Vagina (tissue), 2 donors: ENCODE measurements around the gene TRABD2B. TPM values are rescaled to one million over a fixed set of nuclear protein-coding genes. Genes with fewer than 3 reads are reported as not detected.

Experiments used
- DNase-seq, 2 donors: peaks; one replicate each; pipeline ENCODE4 v3.0.0-alpha.2; 2017; ENCODE audit errors: extremely low spot score in 2 of 2
- H3K27ac ChIP-seq: fragments of 200-600 bp; sonication (generic); one replicate; pipeline ENCODE4 v1.5.1; 2019
- H3K27me3 ChIP-seq: fragments of 200-600 bp; sonication (generic); one replicate; pipeline ENCODE4 v1.5.1; 2019
- H3K36me3 ChIP-seq, 2 donors: fragments of 200-600 bp; sonication (generic); one replicate each; pipeline ENCODE4 v1.5.1; 2017 to 2019
- H3K4me1 ChIP-seq: fragments of 200-600 bp; sonication (generic); one replicate; pipeline ENCODE4 v1.5.1; 2019
- H3K4me3 ChIP-seq, 2 donors: fragments of 200-600 bp; sonication (generic); 1 replicate in 1 of 2; 2 replicates in 1 of 2; pipeline ENCODE4 v1.5.1; 2016 to 2019
- H3K9me3 ChIP-seq: fragments of 200-600 bp; sonication (generic); one replicate; pipeline ENCODE4 v1.5.1; 2019
- POLR2A ChIP-seq, 2 donors: fragments of 450-650 bp; IDR thresholded peaks; one replicate each; pipeline ENCODE4 v1.6.1; 2017; ENCODE audit warnings: antibody characterized with exemption in 2 of 2, mild to moderate bottlenecking in 2 of 2, moderate library complexity in 2 of 2
- POLR2AphosphoS5 ChIP-seq, 2 donors: sonication (generic); formaldehyde crosslinking; IDR thresholded peaks; one replicate each; pipeline ENCODE4 v1.9.0; 2017; ENCODE audit warnings: antibody characterized with exemption in 2 of 2, mild to moderate bottlenecking in 2 of 2, low read depth in 1 of 2; ENCODE audit not compliant: insufficient read depth in 1 of 2
- intact Hi-C: fragments of 100-400 bp; cut with DNase I; formaldehyde crosslinking; loops from one replicate; pipeline ENCODE4 v1.15.1; 2023
- total RNA-seq: library from RNA; depleted of rRNA; stranded (reverse); fragments of >200 nt; gene quantifications from one replicate; pipeline ENCODE4 v1.2.3, GENCODE V29; 2016
- TF ChIP-seq, protein P1 (sequence below), 3 experiments: fragments of 450-650 bp in 2 of 3; fragments of 200-600 bp in 1 of 3; sonication (generic) in 1 of 3; IDR thresholded peaks; one replicate each; pipeline ENCODE4 v1.5.1; 2017 to 2019; ENCODE audit warnings: antibody characterized with exemption in 3 of 3, mild to moderate bottlenecking in 2 of 3, moderate library complexity in 2 of 3

TRABD2B gene
- total RNA-seq, 1 donor from 2014 or later: 5.6 TPM

- Histone ChIP-seq H3K4me1 (peaks cover 14% of the 10 kb centered on the region), H3K4me3 (no peak overlapping the region), H3K27ac (no peak overlapping the region), H3K36me3 (no peaks in the 10 kb centered on the region), H3K9me3 (no peaks in the 10 kb centered on the region), H3K27me3 (no peaks in the 10 kb centered on the region)
- intact Hi-C loops: no loop called here
- TF ChIP-seq, protein P1, sequence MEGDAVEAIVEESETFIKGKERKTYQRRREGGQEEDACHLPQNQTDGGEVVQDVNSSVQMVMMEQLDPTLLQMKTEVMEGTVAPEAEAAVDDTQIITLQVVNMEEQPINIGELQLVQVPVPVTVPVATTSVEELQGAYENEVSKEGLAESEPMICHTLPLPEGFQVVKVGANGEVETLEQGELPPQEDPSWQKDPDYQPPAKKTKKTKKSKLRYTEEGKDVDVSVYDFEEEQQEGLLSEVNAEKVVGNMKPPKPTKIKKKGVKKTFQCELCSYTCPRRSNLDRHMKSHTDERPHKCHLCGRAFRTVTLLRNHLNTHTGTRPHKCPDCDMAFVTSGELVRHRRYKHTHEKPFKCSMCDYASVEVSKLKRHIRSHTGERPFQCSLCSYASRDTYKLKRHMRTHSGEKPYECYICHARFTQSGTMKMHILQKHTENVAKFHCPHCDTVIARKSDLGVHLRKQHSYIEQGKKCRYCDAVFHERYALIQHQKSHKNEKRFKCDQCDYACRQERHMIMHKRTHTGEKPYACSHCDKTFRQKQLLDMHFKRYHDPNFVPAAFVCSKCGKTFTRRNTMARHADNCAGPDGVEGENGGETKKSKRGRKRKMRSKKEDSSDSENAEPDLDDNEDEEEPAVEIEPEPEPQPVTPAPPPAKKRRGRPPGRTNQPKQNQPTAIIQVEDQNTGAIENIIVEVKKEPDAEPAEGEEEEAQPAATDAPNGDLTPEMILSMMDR (IDR thresholded peaks at IDR 0.05): no peak
- TF ChIP-seq POLR2A (IDR thresholded peaks at IDR 0.05): no peak
- DNase-seq: no peak
These were observed 203.1 kb downstream of the TRABD2B start for GRCh38 chr1:47794081-47794480.

- Histone ChIP-seq H3K36me3 (no peaks in the 10 kb centered on the region), H3K4me3 (no peak overlapping the region), H3K27ac (no peak overlapping the region), H3K27me3 (no peaks in the 10 kb centered on the region), H3K9me3 (no peaks in the 10 kb centered on the region), H3K4me1 (peaks cover 14% of the 10 kb centered on the region)
- intact Hi-C loops: no loop called here
- DNase-seq: no peak
- TF ChIP-seq, protein P1 (IDR thresholded peaks at IDR 0.05): no peak
- TF ChIP-seq POLR2A (IDR thresholded peaks at IDR 0.05) (no peak), POLR2AphosphoS5 (IDR thresholded peaks at IDR 0.05; ENCODE audit: insufficient read depth in 1 of 2, low read depth in 1 of 2) (no peak)
These were observed 203.6 kb downstream of the TRABD2B start for GRCh38 chr1:47793563-47793962.

- Histone ChIP-seq H3K4me3 (no peak overlapping the region), H3K9me3 (no peaks in the 10 kb centered on the region), H3K4me1 (peaks cover 14% of the 10 kb centered on the region), H3K36me3 (no peaks in the 10 kb centered on the region), H3K27me3 (no peaks in the 10 kb centered on the region), H3K27ac (no peak overlapping the region)
- intact Hi-C loops: no loop called here
- TF ChIP-seq POLR2A (IDR thresholded peaks at IDR 0.05) (no peak), POLR2AphosphoS5 (IDR thresholded peaks at IDR 0.05; ENCODE audit: insufficient read depth in 1 of 2, low read depth in 1 of 2) (no peak)
- TF ChIP-seq, protein P1 (IDR thresholded peaks at IDR 0.05): no peak
- DNase-seq: no peak
These were observed 204.4 kb downstream of the TRABD2B start for GRCh38 chr1:47792779-47793178.

GRCh38 chr1:47791879-47792608 is 205.1 kb downstream of the TRABD2B start:
- TF ChIP-seq POLR2A (IDR thresholded peaks at IDR 0.05) (no peak), POLR2AphosphoS5 (IDR thresholded peaks at IDR 0.05; ENCODE audit: insufficient read depth in 1 of 2, low read depth in 1 of 2) (no peak)
- TF ChIP-seq, protein P1 (IDR thresholded peaks at IDR 0.05): no peak
- Histone ChIP-seq H3K36me3 (no peaks in the 10 kb centered on the region), H3K9me3 (no peaks in the 10 kb centered on the region), H3K4me1 (peaks cover 7% of the 10 kb centered on the region), H3K27ac (no peak overlapping the region), H3K27me3 (no peaks in the 10 kb centered on the region), H3K4me3 (no peak overlapping the region)
- intact Hi-C loops: no loop called here
- no peak for DNase-seq

- no peaks in the 10 kb centered on the region for H3K36me3 ChIP-seq
- intact Hi-C loops: loop anchor here (5.0 to 10.0 kb wide), 2 partner anchors 209 to 266 kb away; partner anchors contain the start of gene TRABD2B
These were observed 208.4 kb downstream of the TRABD2B start for GRCh38 chr1:47788761-47789160.

More at GRCh38 chr1:47788761-47789160, 208.4 kb downstream of the TRABD2B start:
- Histone ChIP-seq H3K4me3 (no peak overlapping the region), H3K27ac (no peak overlapping the region), H3K9me3 (no peaks in the 10 kb centered on the region), H3K4me1 (no peaks in the 10 kb centered on the region), H3K27me3 (no peaks in the 10 kb centered on the region)
- DNase-seq: no peak
- TF ChIP-seq, protein P1 (IDR thresholded peaks at IDR 0.05): no peak
- TF ChIP-seq POLR2AphosphoS5 (IDR thresholded peaks at IDR 0.05; ENCODE audit: insufficient read depth in 1 of 2, low read depth in 1 of 2): no peak
- no peak for TF ChIP-seq POLR2A (IDR thresholded peaks at IDR 0.05)
